H1 (cell line): ENCODE data around the gene LTBP1. TPM values are rescaled to one million over a fixed set of nuclear protein-coding genes. Genes with fewer than 3 reads are reported as not detected.

Experiments
- EP300 ChIP-seq, 2 experiments: IDR thresholded peaks; 1 replicate in 1 of 2; 2 replicates in 1 of 2; pipeline ENCODE4 v1.6.1; 2011 to 2012; ENCODE audit warnings: low read depth in 2 of 2, low read length in 2 of 2, mild to moderate bottlenecking in 2 of 2, borderline replicate concordance in 1 of 2, inconsistent platforms in 1 of 2, moderate library complexity in 1 of 2
- GABPA ChIP-seq: IDR thresholded peaks from 2 replicates; pipeline ENCODE4 v1.6.1; 2011; ENCODE audit warnings: mild to moderate bottlenecking, low read length, moderate library complexity, borderline replicate concordance; ENCODE audit not compliant: insufficient read depth
- GTF2F1 ChIP-seq: IDR thresholded peaks from 2 replicates; pipeline ENCODE4 v1.6.1; 2012; ENCODE audit warnings: low read depth, low read length, improper control_type of control experiment, borderline replicate concordance
- KDM5A ChIP-seq: fragments of 200-600 bp; IDR thresholded peaks from 2 replicates; pipeline ENCODE4 v1.7.1; 2012; ENCODE audit warnings: mild to moderate bottlenecking, low read length, inconsistent platforms, mixed read lengths
- TEAD4 ChIP-seq: IDR thresholded peaks from 2 replicates; pipeline ENCODE4 v1.6.1; 2012; ENCODE audit warnings: low read depth, low read length, inconsistent platforms, mixed read lengths
- polyA plus RNA-seq, 7 experiments: library from polyadenylated mRNA; depleted of rRNA in 3 of 7; stranded (reverse) in 5 of 7; unstranded in 2 of 7; fragments of >200 nt in 5 of 7; fragments of 200-250 nt in 2 of 7; gene quantifications; 1 replicate in 5 of 7; 2 replicates in 1 of 7; 4 replicates in 1 of 7; pipeline versions ENCODE4 v1.2.1 to v1.2.3, GENCODE V29; 2011 to 2013; ENCODE audit warnings: missing spikeins in 2 of 7, mixed read lengths in 2 of 7
- total RNA-seq: library from RNA; stranded (reverse); fragmentation: NEBNext Ultra II Directional; extraction: Animal tissue kit (Norgen Biotek cat#: 25700); gene quantifications from 2 replicates; pipeline ENCODE4 v1.2.1, GENCODE V29; 2021
- TF ChIP-seq, protein P1 (sequence below): fragments of 300-600 bp; sonication (generic); IDR thresholded peaks from 2 replicates; pipeline ENCODE4 v1.7.1; 2012; ENCODE audit warnings: low read length, moderate library complexity, mild to moderate bottlenecking, inconsistent platforms; ENCODE audit not compliant: insufficient replicate concordance
- TF ChIP-seq, protein P2 (sequence below): IDR thresholded peaks from 2 replicates; pipeline ENCODE4 v1.6.1; 2011; ENCODE audit warnings: low read depth, mild to moderate bottlenecking, low read length; ENCODE audit not compliant: insufficient read depth

The LTBP1 gene
- total and polyA plus RNA-seq, 2 of the 8 experiments (the other 6 are each of a cell fraction or from before 2014, with no cell fraction given), result 15.4 to 24.7 TPM

DNA sequence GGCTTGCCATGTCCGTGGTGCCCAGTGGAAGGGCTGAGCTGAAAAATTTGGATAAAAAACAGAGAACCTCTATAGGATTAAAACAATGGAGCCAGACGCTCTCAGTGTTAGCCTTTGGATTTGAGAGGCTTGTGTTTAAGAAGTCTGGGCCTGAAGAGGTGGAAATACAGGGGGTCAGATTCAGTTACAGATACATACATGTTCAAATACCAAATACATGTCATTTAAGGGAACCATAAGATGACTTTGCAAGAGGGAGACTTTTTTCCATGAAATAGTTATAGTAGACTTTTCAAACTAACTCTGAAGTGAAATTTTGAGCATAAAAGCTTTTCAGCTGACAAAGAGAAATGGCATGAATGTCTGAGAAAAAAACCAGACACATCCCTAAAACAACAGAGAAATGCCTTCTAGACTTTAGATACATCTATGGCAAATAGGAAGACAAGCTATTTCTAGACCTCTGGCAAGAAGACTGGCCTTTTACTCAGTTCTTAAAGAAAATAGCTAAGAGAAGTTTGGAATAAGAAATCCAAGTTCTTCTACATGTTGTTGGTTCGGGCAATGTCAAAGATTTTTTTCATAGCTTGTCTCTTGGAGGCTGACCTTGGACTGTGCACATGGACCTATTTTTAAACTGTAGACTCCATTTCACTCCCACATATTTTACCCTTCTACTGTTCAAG lies 112.9 kb downstream of the LTBP1 start (continued):
- TF ChIP-seq, protein P1, sequence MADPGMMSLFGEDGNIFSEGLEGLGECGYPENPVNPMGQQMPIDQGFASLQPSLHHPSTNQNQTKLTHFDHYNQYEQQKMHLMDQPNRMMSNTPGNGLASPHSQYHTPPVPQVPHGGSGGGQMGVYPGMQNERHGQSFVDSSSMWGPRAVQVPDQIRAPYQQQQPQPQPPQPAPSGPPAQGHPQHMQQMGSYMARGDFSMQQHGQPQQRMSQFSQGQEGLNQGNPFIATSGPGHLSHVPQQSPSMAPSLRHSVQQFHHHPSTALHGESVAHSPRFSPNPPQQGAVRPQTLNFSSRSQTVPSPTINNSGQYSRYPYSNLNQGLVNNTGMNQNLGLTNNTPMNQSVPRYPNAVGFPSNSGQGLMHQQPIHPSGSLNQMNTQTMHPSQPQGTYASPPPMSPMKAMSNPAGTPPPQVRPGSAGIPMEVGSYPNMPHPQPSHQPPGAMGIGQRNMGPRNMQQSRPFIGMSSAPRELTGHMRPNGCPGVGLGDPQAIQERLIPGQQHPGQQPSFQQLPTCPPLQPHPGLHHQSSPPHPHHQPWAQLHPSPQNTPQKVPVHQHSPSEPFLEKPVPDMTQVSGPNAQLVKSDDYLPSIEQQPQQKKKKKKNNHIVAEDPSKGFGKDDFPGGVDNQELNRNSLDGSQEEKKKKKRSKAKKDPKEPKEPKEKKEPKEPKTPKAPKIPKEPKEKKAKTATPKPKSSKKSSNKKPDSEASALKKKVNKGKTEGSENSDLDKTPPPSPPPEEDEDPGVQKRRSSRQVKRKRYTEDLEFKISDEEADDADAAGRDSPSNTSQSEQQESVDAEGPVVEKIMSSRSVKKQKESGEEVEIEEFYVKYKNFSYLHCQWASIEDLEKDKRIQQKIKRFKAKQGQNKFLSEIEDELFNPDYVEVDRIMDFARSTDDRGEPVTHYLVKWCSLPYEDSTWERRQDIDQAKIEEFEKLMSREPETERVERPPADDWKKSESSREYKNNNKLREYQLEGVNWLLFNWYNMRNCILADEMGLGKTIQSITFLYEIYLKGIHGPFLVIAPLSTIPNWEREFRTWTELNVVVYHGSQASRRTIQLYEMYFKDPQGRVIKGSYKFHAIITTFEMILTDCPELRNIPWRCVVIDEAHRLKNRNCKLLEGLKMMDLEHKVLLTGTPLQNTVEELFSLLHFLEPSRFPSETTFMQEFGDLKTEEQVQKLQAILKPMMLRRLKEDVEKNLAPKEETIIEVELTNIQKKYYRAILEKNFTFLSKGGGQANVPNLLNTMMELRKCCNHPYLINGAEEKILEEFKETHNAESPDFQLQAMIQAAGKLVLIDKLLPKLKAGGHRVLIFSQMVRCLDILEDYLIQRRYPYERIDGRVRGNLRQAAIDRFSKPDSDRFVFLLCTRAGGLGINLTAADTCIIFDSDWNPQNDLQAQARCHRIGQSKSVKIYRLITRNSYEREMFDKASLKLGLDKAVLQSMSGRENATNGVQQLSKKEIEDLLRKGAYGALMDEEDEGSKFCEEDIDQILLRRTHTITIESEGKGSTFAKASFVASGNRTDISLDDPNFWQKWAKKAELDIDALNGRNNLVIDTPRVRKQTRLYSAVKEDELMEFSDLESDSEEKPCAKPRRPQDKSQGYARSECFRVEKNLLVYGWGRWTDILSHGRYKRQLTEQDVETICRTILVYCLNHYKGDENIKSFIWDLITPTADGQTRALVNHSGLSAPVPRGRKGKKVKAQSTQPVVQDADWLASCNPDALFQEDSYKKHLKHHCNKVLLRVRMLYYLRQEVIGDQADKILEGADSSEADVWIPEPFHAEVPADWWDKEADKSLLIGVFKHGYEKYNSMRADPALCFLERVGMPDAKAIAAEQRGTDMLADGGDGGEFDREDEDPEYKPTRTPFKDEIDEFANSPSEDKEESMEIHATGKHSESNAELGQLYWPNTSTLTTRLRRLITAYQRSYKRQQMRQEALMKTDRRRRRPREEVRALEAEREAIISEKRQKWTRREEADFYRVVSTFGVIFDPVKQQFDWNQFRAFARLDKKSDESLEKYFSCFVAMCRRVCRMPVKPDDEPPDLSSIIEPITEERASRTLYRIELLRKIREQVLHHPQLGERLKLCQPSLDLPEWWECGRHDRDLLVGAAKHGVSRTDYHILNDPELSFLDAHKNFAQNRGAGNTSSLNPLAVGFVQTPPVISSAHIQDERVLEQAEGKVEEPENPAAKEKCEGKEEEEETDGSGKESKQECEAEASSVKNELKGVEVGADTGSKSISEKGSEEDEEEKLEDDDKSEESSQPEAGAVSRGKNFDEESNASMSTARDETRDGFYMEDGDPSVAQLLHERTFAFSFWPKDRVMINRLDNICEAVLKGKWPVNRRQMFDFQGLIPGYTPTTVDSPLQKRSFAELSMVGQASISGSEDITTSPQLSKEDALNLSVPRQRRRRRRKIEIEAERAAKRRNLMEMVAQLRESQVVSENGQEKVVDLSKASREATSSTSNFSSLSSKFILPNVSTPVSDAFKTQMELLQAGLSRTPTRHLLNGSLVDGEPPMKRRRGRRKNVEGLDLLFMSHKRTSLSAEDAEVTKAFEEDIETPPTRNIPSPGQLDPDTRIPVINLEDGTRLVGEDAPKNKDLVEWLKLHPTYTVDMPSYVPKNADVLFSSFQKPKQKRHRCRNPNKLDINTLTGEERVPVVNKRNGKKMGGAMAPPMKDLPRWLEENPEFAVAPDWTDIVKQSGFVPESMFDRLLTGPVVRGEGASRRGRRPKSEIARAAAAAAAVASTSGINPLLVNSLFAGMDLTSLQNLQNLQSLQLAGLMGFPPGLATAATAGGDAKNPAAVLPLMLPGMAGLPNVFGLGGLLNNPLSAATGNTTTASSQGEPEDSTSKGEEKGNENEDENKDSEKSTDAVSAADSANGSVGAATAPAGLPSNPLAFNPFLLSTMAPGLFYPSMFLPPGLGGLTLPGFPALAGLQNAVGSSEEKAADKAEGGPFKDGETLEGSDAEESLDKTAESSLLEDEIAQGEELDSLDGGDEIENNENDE, result no peak
- TF ChIP-seq, protein P2, sequence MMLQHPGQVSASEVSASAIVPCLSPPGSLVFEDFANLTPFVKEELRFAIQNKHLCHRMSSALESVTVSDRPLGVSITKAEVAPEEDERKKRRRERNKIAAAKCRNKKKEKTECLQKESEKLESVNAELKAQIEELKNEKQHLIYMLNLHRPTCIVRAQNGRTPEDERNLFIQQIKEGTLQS, result no peak
- TF ChIP-seq TEAD4, result no peak
- TF ChIP-seq KDM5A, result no peak
- TF ChIP-seq GTF2F1, result no peak
- no peak for TF ChIP-seq GABPA
- no peak for TF ChIP-seq EP300 (IDR thresholded peaks at IDR 0.05; ENCODE audit: borderline replicate concordance in 1 of 2, low read depth in 2 of 2, low read length in 2 of 2)
